Panc1 (cell line): ENCODE data around the gene MED13. TPM values are rescaled to one million over a fixed set of nuclear protein-coding genes. Genes with fewer than 3 reads are reported as not detected.

ENCODE experiments used
- ATAC-seq: fragments of 200-7000 bp; cut with Tn5 transposase; 2 replicates; pipeline ENCODE4 v1.9.1; 2020; ENCODE audit warnings: mild to moderate bottlenecking, moderate library complexity
- BruUV-seq: library from RNA; stranded (reverse); fragments of 400-500 nt; replicated peaks from 2 replicates; lab custom pipeline; 2021; lab: Mats Ljungman, UMichigan
- CTCF ChIA-PET: fragments of 300-600 bp; sonication (Branson Sonifier 250); formaldehyde crosslinking; loops from one replicate; lab custom pipeline; 2022; ENCODE audit warnings: antibody characterized with exemption; lab: Charles Lee
- POLR2A ChIA-PET: fragments of 300-600 bp; sonication (Branson Sonifier 250); formaldehyde crosslinking; loops from one replicate; lab custom pipeline; 2022; ENCODE audit warnings: antibody characterized with exemption; lab: Charles Lee
- DNase-seq: peaks from one replicate; pipeline ENCODE4 v3.0.0-alpha.2; 2010; ENCODE audit warnings: low read depth, low spot score
- H3K27ac ChIP-seq: 2 replicates; pipeline ENCODE4 v1.5.1; 2011; ENCODE audit warnings: mild to moderate bottlenecking, low read length, inconsistent platforms
- H3K27me3 ChIP-seq: fragments of 200-500 bp; sonication (Bioruptor generic); 2 replicates; pipeline ENCODE4 v1.6.0; 2014; ENCODE audit warnings: low read length, inconsistent platforms; ENCODE audit not compliant: control insufficient read depth, insufficient read depth
- H3K36me3 ChIP-seq: fragments of 200-500 bp; sonication (Bioruptor generic); 2 replicates; pipeline ENCODE4 v1.5.1; 2014; ENCODE audit warnings: inconsistent platforms, mild to moderate bottlenecking, low read length, moderate library complexity; ENCODE audit not compliant: control insufficient read depth, insufficient read depth
- H3K4me1 ChIP-seq: 2 replicates; pipeline ENCODE4 v1.5.1; 2011; ENCODE audit warnings: inconsistent platforms, mild to moderate bottlenecking, low read length, moderate library complexity; ENCODE audit not compliant: control insufficient read depth, insufficient read depth
- H3K4me3 ChIP-seq, 2 experiments: 2 replicates each; pipeline ENCODE4 v1.5.1; 2011 to 2012; ENCODE audit warnings: low read depth in 2 of 2, low read length in 2 of 2, mild to moderate bottlenecking in 2 of 2, inconsistent platforms in 1 of 2, moderate library complexity in 1 of 2
- H3K9me3 ChIP-seq: fragments of 200-500 bp; sonication (Bioruptor generic); 2 replicates; pipeline ENCODE4 v1.5.1; 2014; ENCODE audit warnings: low read depth, mild to moderate bottlenecking, inconsistent platforms, low read length, moderate library complexity; ENCODE audit not compliant: control insufficient read depth, insufficient read depth
- CTCF ChIP-seq: fragments of 450-650 bp; IDR thresholded peaks from 2 replicates; pipeline ENCODE4 v1.5.1; 2017; ENCODE audit warnings: mild to moderate bottlenecking
- POLR2AphosphoS5 ChIP-seq: IDR thresholded peaks from 2 replicates; pipeline ENCODE4 v1.6.1; 2012; ENCODE audit warnings: mild to moderate bottlenecking, low read depth, low read length, moderate library complexity
- REST ChIP-seq, 2 experiments: IDR thresholded peaks; 2 replicates each; pipeline ENCODE4 v1.6.1; 2011 to 2012; ENCODE audit warnings: low read depth in 2 of 2, control low read depth in 1 of 2, low read length in 1 of 2, mild to moderate bottlenecking in 1 of 2, moderate library complexity in 1 of 2; ENCODE audit not compliant: insufficient read depth in 1 of 2
- SIN3A ChIP-seq: IDR thresholded peaks from 2 replicates; pipeline ENCODE4 v1.6.1; 2012; ENCODE audit warnings: low read depth, mild to moderate bottlenecking, low read length, moderate library complexity, borderline replicate concordance; ENCODE audit not compliant: insufficient read depth
- TCF7L2 ChIP-seq: IDR thresholded peaks from 2 replicates; pipeline ENCODE4 v1.6.1; 2011; ENCODE audit warnings: mild to moderate bottlenecking, low read depth, low read length, inconsistent platforms
- in situ Hi-C: cut with HindIII; loops from 2 replicates; pipeline ENCODE4 v1.10.0; 2016; ENCODE audit warnings: low sequenced_read_pairs, low pct_unique_long_range_greater_than_20kb
- intact Hi-C: fragments of 100-400 bp; cut with micrococcal nuclease; formaldehyde crosslinking; loops from one replicate; pipeline ENCODE4 v1.10.0; 2022; ENCODE audit not compliant: unreplicated experiment
- total RNA-seq: library from RNA; stranded (reverse); gene quantifications from one replicate; pipeline ENCODE4 v1.2.1, GENCODE V29; 2021; ENCODE audit not compliant: unreplicated experiment

The MED13 gene
- total RNA-seq, 1 experiment from 2014 or later: 69.5 TPM

GRCh38 chr17:62112229-62112628, 47.2 kb upstream of the MED13 start:
- in situ Hi-C loops: no loop called here
- Histone ChIP-seq H3K4me3 (no peak overlapping the region), H3K4me1 (peaks cover 4% of the 10 kb centered on the region; the same call in 1 of the 2 replicates), H3K27ac (no peak overlapping the region), H3K36me3 (no peaks in the 10 kb centered on the region), H3K9me3 (no peaks in the 10 kb centered on the region), H3K27me3 (no peaks in the 10 kb centered on the region)
- ATAC-seq: no peak
- ChIA-PET CTCF (interaction anchor here (0.6 kb wide), 2 partner anchors 128 to 1219 kb away, joined by 4 to 5 read pairs; no protein-coding TSS in a partner anchor), POLR2A (interaction anchor here (0.6 to 0.7 kb wide), 3 partner anchors 95 to 339 kb away, joined by 3 to 10 read pairs (median 4); no protein-coding TSS in a partner anchor)
- TF ChIP-seq TCF7L2: no peak
- no peak for TF ChIP-seq POLR2AphosphoS5
- intact Hi-C loops: no loop called here
- no TSS peak for BruUV-seq
- no peak for DNase-seq

- Histone ChIP-seq H3K27ac (no peak overlapping the region), H3K27me3 (no peaks in the 10 kb centered on the region), H3K4me3 (no peak overlapping the region), H3K36me3 (no peaks in the 10 kb centered on the region), H3K9me3 (no peaks in the 10 kb centered on the region), H3K4me1 (peaks cover 4% of the 10 kb centered on the region; the same call in 1 of the 2 replicates)
- in situ Hi-C loops: no loop called here
- ATAC-seq (no peak), DNase-seq (no peak)
- BruUV-seq: no TSS peak
- POLR2A ChIA-PET: interaction anchor here (0.6 to 0.7 kb wide), 4 partner anchors 96 to 339 kb away, joined by 3 to 10 read pairs (median 4); no protein-coding TSS in a partner anchor
- intact Hi-C loops: no loop called here
- TF ChIP-seq REST (IDR thresholded peaks at IDR 0.05; ENCODE audit: insufficient read depth in 1 of 2, low read depth in 2 of 2, low read length in 1 of 2) (no peak), TCF7L2 (no peak), CTCF (no peak), POLR2AphosphoS5 (no peak), SIN3A (no peak)
- CTCF ChIA-PET: interaction anchor here (0.6 kb wide), 1 partner anchor 1218 kb away, joined by 4 read pairs; no protein-coding TSS in a partner anchor
Observed at GRCh38 chr17:62111562-62112171, 46.6 kb upstream of the MED13 start.
